Glomerular visceral epithelial cell (primary cell): ENCODE data around the gene DEDD.

ENCODE experiments used
- DNase-seq: peaks from one replicate; pipeline ENCODE4 v3.0.0-alpha.2; 2016; ENCODE audit errors: extremely low spot score

Gene DEDD

GRCh38 chr1:161132410-161133219 is at the start of gene DEDD:
DEDD (minus strand) TSS chr1:161132667; CDS start chr1:161124462, 8,205 bp downstream.
- DNase-seq: peak; percentile 98

GRCh38 chr1:161182214-161182613 is 49.7 kb upstream of the DEDD start:
- DNase-seq: peak; percentile 60

- DNase-seq: no peak
Measured at GRCh38 chr1:161180639-161181038, 48.2 kb upstream of the DEDD start.

GRCh38 chr1:161179698-161180097 is 47.2 kb upstream of the DEDD start:
- no peak for DNase-seq

GRCh38 chr1:161177936-161178244 is 45.4 kb upstream of the DEDD start:
- DNase-seq: no peak

- peak; percentile 80 for DNase-seq
Measured at GRCh38 chr1:161177112-161177935, 44.9 kb upstream of the DEDD start, which contains the start of gene B4GALT3. B4GALT3 (minus strand) TSS chr1:161177507; CDS start chr1:161176060, 1,447 bp downstream.

GRCh38 chr1:161176468-161177111 is 44.1 kb upstream of the DEDD start:
- DNase-seq: no peak

GRCh38 chr1:161175771-161176453 is 43.4 kb upstream of the DEDD start:
- no peak for DNase-seq

- no peak for DNase-seq
Measured at GRCh38 chr1:161174911-161175310, 42.4 kb upstream of the DEDD start.

- no peak for DNase-seq
Measured at GRCh38 chr1:161173711-161174110, 41.2 kb upstream of the DEDD start.

GRCh38 chr1:161172776-161173376 is 40.4 kb upstream of the DEDD start:
- no peak for DNase-seq

- DNase-seq: no peak
Measured at GRCh38 chr1:161172349-161172748, 39.9 kb upstream of the DEDD start.

- no peak for DNase-seq
Measured at GRCh38 chr1:161171696-161172095, 39.2 kb upstream of the DEDD start.

- no peak for DNase-seq
Measured at GRCh38 chr1:161171191-161171590, 38.7 kb upstream of the DEDD start.

- DNase-seq: no peak
Measured at GRCh38 chr1:161168906-161169305, 36.4 kb upstream of the DEDD start.

GRCh38 chr1:161166669-161167548 is 34.4 kb upstream of the DEDD start:
- peak; percentile 32 for DNase-seq

GRCh38 chr1:161165742-161166668 is 33.5 kb upstream of the DEDD start, which contains the start of gene PPOX:
PPOX (plus strand) TSS chr1:161166426; CDS start chr1:161166848, 422 bp downstream.
- DNase-seq: peak; percentile 98

- DNase-seq: no peak
Measured at GRCh38 chr1:161164901-161165610, 32.6 kb upstream of the DEDD start.

- DNase-seq: no peak
Measured at GRCh38 chr1:161163793-161164192, 31.3 kb upstream of the DEDD start.
